ENCODE data around the gene LZTS2.

- TF ChIP-seq ZNF274 (IDR thresholded peaks at IDR 0.05; ENCODE audit: low read depth, low read length) (no peak), CTCF (IDR thresholded peaks at IDR 0.05 in 2 of 3, conservative IDR thresholded peaks at IDR 0.05 in 1 of 3; ENCODE audit: borderline replicate concordance in 1 of 3, insufficient read depth in 1 of 3, low read depth in 2 of 3, low read length in 2 of 3) (no peak), POLR2A (IDR thresholded peaks at IDR 0.05; ENCODE audit: borderline replicate concordance, extremely low read depth, insufficient read depth, insufficient read length) (no peak)
- TF ChIP-seq, protein P1, sequence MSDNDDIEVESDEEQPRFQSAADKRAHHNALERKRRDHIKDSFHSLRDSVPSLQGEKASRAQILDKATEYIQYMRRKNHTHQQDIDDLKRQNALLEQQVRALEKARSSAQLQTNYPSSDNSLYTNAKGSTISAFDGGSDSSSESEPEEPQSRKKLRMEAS (IDR thresholded peaks at IDR 0.05): no peak
- TF ChIP-seq, protein P2, sequence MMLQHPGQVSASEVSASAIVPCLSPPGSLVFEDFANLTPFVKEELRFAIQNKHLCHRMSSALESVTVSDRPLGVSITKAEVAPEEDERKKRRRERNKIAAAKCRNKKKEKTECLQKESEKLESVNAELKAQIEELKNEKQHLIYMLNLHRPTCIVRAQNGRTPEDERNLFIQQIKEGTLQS (IDR thresholded peaks at IDR 0.05): no peak
These were observed 2.0 kb downstream of the LZTS2 start for GRCh38 chr10:101001659-101002035.
